ENCODE data around the gene XRCC5.

DNA sequence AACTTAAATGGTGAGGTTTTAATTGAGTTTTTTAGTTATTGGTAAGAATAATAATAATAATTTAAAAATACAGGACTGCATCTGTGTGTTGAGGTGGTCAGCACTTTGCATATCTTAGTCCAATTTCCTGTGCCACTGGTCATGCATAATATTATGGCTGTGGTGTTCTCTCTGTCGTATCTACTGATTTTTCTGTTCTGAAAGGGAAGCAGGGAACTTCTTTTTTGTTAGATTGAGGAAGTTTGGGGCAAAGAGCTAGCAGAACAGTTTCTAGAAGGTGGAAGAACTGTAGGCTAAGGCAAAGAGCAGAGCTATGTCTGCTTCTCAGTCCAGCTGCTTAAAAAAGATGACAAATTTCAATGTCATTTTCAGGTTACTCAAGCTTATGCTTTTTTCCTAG, 74.3 kb downstream of the XRCC5 start:
- TF ChIP-seq POLR2A (IDR thresholded peaks at IDR 0.05; ENCODE audit: low read depth, low read length) (no peak), TAF1 (IDR thresholded peaks at IDR 0.05; ENCODE audit: low read depth, low read length) (no peak), SPI1 (IDR thresholded peaks at IDR 0.05; ENCODE audit: low read depth, low read length) (no peak)

Measured in GM12891 (cell line).